HepG2 (cell line): ENCODE data around the gene LEPR. TPM values are rescaled to one million over a fixed set of nuclear protein-coding genes. Genes with fewer than 3 reads are reported as not detected.
"Not testable (repeated sequence)": the region's sequence is repeated elsewhere in the genome, so short reads cannot be mapped to it uniquely, and the experiment has no call there.

Source experiments
- ATAC-seq: fragments of 200-7000 bp; cut with Tn5 transposase; 3 replicates; pipeline ENCODE4 v1.9.1; 2020; ENCODE audit warnings: mild to moderate bottlenecking, moderate library complexity
- BruUV-seq: library from RNA; stranded (reverse); fragments of 400-500 nt; replicated peaks from 2 replicates; lab custom pipeline; 2021; lab: Mats Ljungman, UMichigan
- CTCF ChIA-PET: fragments of 300-600 bp; formaldehyde crosslinking; extraction: SDS; loops from one replicate; lab custom pipeline; 2021; ENCODE audit warnings: low total read pairs, inconsistent platforms, low intra/inter-chr PET ratio; lab: Yijun Ruan, JAX
- POLR2A ChIA-PET: fragments of 350-600 bp; sonication (Branson Sonifier 250); formaldehyde crosslinking; loops from one replicate; lab custom pipeline; 2020; ENCODE audit warnings: antibody characterized with exemption, inconsistent platforms; lab: Yijun Ruan, JAX
- DNase-seq: peaks from one replicate; pipeline ENCODE4 v3.0.0-alpha.2; 2015; ENCODE audit warnings: low spot score
- FAIRE-seq: peaks from 3 replicates; lab custom pipeline; 2011; peaks lifted over from hg19 to GRCh38; lab: Jason Lieb, UNC
- H2AFZ ChIP-seq: one replicate; pipeline ENCODE4 v1.6.1; 2011; ENCODE audit warnings: low read length, inconsistent platforms
- H3K27ac ChIP-seq: fragments of 300-600 bp; 3 replicates; pipeline ENCODE4 v1.8.0; 2011; ENCODE audit warnings: mixed run types, mild to moderate bottlenecking, mixed read lengths, low read length, inconsistent platforms; ENCODE audit not compliant: insufficient read depth; ENCODE audit errors: extremely low read length
- H3K27me3 ChIP-seq, 2 experiments: fragments of 200-600 bp in 1 of 2; 2 replicates in 1 of 2; 3 replicates in 1 of 2; pipeline versions ENCODE4 v1.6.0 to v1.8.0; 2011; ENCODE audit warnings: low read length in 2 of 2, mild to moderate bottlenecking in 2 of 2, moderate library complexity in 2 of 2, inconsistent platforms in 1 of 2; ENCODE audit not compliant: insufficient read depth in 2 of 2, control insufficient read depth in 1 of 2
- H3K36me3 ChIP-seq, 2 experiments: fragments of 200-600 bp in 1 of 2; replicated peaks in 1 of 2; 2 replicates in 1 of 2; 3 replicates in 1 of 2; pipeline versions ENCODE4 v1.5.1 to v1.8.0; 2011; ENCODE audit warnings: low read length in 2 of 2, inconsistent platforms in 1 of 2; ENCODE audit not compliant: insufficient read depth in 2 of 2, control insufficient read depth in 1 of 2
- H3K4me1 ChIP-seq: 2 replicates; pipeline ENCODE4 v1.5.1; 2012; ENCODE audit warnings: low read length, inconsistent platforms; ENCODE audit not compliant: insufficient read depth
- H3K4me2 ChIP-seq: 2 replicates; pipeline ENCODE4 v1.6.0; 2011; ENCODE audit warnings: low read depth, low read length, inconsistent platforms
- H3K4me3 ChIP-seq, 3 experiments: fragments of 200-600 bp in 1 of 3; sonication (generic), shearing (Covaris generic) in 1 of 3; replicated peaks in 1 of 3; 2 replicates each; pipeline ENCODE4 v1.5.1; 2011 to 2016; ENCODE audit warnings: low read length in 3 of 3, inconsistent platforms in 2 of 3, low read depth in 2 of 3, mild to moderate bottlenecking in 2 of 3, control low read depth in 1 of 3, mixed read lengths in 1 of 3; ENCODE audit not compliant: insufficient read depth in 1 of 3
- H3K79me2 ChIP-seq: one replicate; pipeline ENCODE4 v1.6.1; 2011; ENCODE audit warnings: low read length, inconsistent platforms; ENCODE audit not compliant: insufficient read depth
- H3K9ac ChIP-seq: 2 replicates; pipeline ENCODE4 v1.6.0; 2011; ENCODE audit warnings: mild to moderate bottlenecking, low read depth, low read length, inconsistent platforms; ENCODE audit not compliant: insufficient read depth
- H3K9me3 ChIP-seq: 2 replicates; pipeline ENCODE4 v1.5.1; 2012; ENCODE audit warnings: mild to moderate bottlenecking, low read length
- H4K20me1 ChIP-seq: 2 replicates; pipeline ENCODE4 v1.6.0; 2011; ENCODE audit warnings: inconsistent platforms, mild to moderate bottlenecking, low read length, moderate library complexity; ENCODE audit not compliant: insufficient read depth
- FOXA1 ChIP-seq, 2 experiments: fragments of 450-650 bp in 1 of 2; sonication (generic) in 1 of 2; formaldehyde crosslinking in 1 of 2; IDR thresholded peaks; 2 replicates each; pipeline versions ENCODE4 v1.4.0 to v1.6.1; 2016 to 2020; ENCODE audit warnings: missing genetic modification reagents in 1 of 2
- FOXA3 ChIP-seq: IDR thresholded peaks from 2 replicates; pipeline ENCODE4 v1.6.1; 2016; ENCODE audit warnings: missing genetic modification reagents, missing compliant biosample characterization
- POGZ ChIP-seq: sonication (generic); formaldehyde crosslinking; IDR thresholded peaks from 2 replicates; pipeline ENCODE4 v1.4.0; 2020; ENCODE audit warnings: mild to moderate bottlenecking, missing genetic modification reagents
- SALL1 ChIP-seq: sonication (generic); formaldehyde crosslinking; IDR thresholded peaks from 2 replicates; pipeline ENCODE4 v1.8.0; 2022; ENCODE audit warnings: mild to moderate bottlenecking, missing genetic modification reagents
- SOX5 ChIP-seq: IDR thresholded peaks from 2 replicates; pipeline ENCODE4 v1.6.1; 2016; ENCODE audit warnings: borderline replicate concordance
- SOX6 ChIP-seq, 2 experiments: fragments of 450-650 bp in 1 of 2; sonication (generic) in 1 of 2; formaldehyde crosslinking in 1 of 2; IDR thresholded peaks; 2 replicates each; pipeline versions ENCODE4 v1.4.0 to v1.6.1; 2017 to 2020; ENCODE audit warnings: antibody characterized with exemption in 1 of 2, mild to moderate bottlenecking in 1 of 2, missing genetic modification reagents in 1 of 2
- TBX2 ChIP-seq: sonication (generic); formaldehyde crosslinking; IDR thresholded peaks from 2 replicates; pipeline ENCODE4 v1.5.0; 2020; ENCODE audit warnings: missing genetic modification reagents, mild to moderate bottlenecking, borderline replicate concordance
- WGBS: methylation state at CpG from one replicate; pipeline ENCODE4 v1.1.6; 2017; ENCODE audit warnings: low lambda C conversion rate; 5-methylcytosine and 5-hydroxymethylcytosine counted together
- in situ Hi-C: cut with HindIII; loops from 2 replicates; pipeline ENCODE4 v1.10.0; 2017; ENCODE audit warnings: low pct_unique_long_range_greater_than_20kb; ENCODE audit not compliant: extremely low pct_ligation_motif_present
- intact Hi-C: fragments of 100-400 bp; cut with micrococcal nuclease; formaldehyde crosslinking; loops from one replicate; pipeline ENCODE4 v1.10.0; 2022; ENCODE audit not compliant: unreplicated experiment
- polyA plus RNA-seq, 8 experiments: library from polyadenylated mRNA; depleted of rRNA in 3 of 8; stranded (reverse) in 7 of 8; unstranded in 1 of 8; fragments of >200 nt; fragmentation: Illumina TruSeq in 4 of 8; extraction: Trizol in 4 of 8; gene quantifications; 2 replicates each; pipeline versions ENCODE4 v1.2.1 to v1.2.3, GENCODE V29; 2011 to 2016; ENCODE audit warnings: low read depth in 4 of 8, missing spikeins in 1 of 8, mixed read lengths in 1 of 8; ENCODE audit not compliant: insufficient read depth in 1 of 8
- total RNA-seq, 5 experiments: library from RNA; depleted of rRNA; stranded (reverse); fragments of >200 nt; fragmentation: Illumina TruSeq; extraction: Trizol; gene quantifications; 2 replicates each; pipeline ENCODE4 v1.2.3, GENCODE V29; 2016; ENCODE audit warnings: low read depth in 1 of 5
- TF ChIP-seq, protein P1 (sequence below): sonication (generic); formaldehyde crosslinking; IDR thresholded peaks from 2 replicates; pipeline ENCODE4 v1.4.0; 2020; ENCODE audit warnings: missing genetic modification reagents, borderline replicate concordance
- TF ChIP-seq, protein P2 (sequence below): sonication (generic); formaldehyde crosslinking; conservative IDR thresholded peaks from 2 replicates; pipeline ENCODE4 v1.4.0; 2020; ENCODE audit warnings: mild to moderate bottlenecking, missing genetic modification reagents, moderate library complexity
- TF ChIP-seq, protein P3 (sequence below): sonication (generic); formaldehyde crosslinking; IDR thresholded peaks from 2 replicates; pipeline ENCODE4 v1.4.0; 2020; ENCODE audit warnings: missing genetic modification reagents
- TF ChIP-seq, protein P4 (sequence below): IDR thresholded peaks from 2 replicates; pipeline ENCODE4 v1.4.0; 2020; ENCODE audit warnings: mild to moderate bottlenecking, missing genetic modification reagents

The LEPR gene
- total and polyA plus RNA-seq, 2 of the 13 experiments (the other 11 are each of a cell fraction or from before 2014, with no cell fraction given): 0.60 to 1.7 TPM

DNA sequence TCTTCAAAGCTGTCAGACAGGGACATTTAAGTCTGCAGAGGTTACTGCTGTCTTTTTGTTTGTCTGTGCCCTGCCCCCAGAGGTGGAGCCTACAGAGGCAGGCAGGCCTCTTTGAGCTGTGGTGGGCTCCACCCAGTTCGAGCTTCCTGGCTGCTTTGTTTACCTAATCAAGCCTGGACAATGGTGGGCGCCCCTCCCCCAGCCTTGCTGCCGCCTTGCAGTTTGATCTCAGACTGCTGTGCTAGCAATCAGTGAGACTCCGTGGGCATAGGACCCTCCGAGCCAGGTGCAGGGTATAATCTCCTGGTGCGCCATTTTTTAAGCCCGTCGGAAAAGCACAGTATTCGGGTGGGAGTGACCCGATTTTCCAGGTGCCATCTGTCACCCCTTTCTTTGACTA, 35.2 kb downstream of the LEPR start:
- H3K27ac ChIP-seq; H3K9me3 ChIP-seq; BruUV-seq; POLR2A ChIA-PET; ATAC-seq; H4K20me1 ChIP-seq; H3K4me2 ChIP-seq; intact Hi-C loops; H3K27me3 ChIP-seq; DNase-seq; H3K79me2 ChIP-seq; FAIRE-seq; H3K4me3 ChIP-seq; in situ Hi-C loops; H3K9ac ChIP-seq; H2AFZ ChIP-seq; CTCF ChIA-PET; H3K36me3 ChIP-seq; TF ChIP-seq SOX6, FOXA1 (IDR thresholded peaks at IDR 0.05): not testable (repeated sequence)
- H3K4me1 ChIP-seq: peaks cover 12% of the 10 kb centered on the region
- 15% methylated on average over 2 of the region's 10 CpGs for WGBS
- TF ChIP-seq POGZ (CRISPR knock-in tag) (peak; percentile 38; the same call in 1 of the 2 replicates), SOX6 (CRISPR knock-in tag; IDR thresholded peaks at IDR 0.05) (peak; percentile 80), FOXA3 (0 out of 2 replicates have a peak, but pooled peaks have one; percentile 21), TBX2 (CRISPR knock-in tag) (0 out of 2 replicates have a peak, but pooled peaks have one; percentile 18), SOX5 (peak; percentile 75), SALL1 (CRISPR knock-in tag) (peak; percentile 62; the same call in 1 of the 2 replicates), FOXA1 (CRISPR knock-in tag; IDR thresholded peaks at IDR 0.05) (peak; percentile 52)
- TF ChIP-seq, protein P1, sequence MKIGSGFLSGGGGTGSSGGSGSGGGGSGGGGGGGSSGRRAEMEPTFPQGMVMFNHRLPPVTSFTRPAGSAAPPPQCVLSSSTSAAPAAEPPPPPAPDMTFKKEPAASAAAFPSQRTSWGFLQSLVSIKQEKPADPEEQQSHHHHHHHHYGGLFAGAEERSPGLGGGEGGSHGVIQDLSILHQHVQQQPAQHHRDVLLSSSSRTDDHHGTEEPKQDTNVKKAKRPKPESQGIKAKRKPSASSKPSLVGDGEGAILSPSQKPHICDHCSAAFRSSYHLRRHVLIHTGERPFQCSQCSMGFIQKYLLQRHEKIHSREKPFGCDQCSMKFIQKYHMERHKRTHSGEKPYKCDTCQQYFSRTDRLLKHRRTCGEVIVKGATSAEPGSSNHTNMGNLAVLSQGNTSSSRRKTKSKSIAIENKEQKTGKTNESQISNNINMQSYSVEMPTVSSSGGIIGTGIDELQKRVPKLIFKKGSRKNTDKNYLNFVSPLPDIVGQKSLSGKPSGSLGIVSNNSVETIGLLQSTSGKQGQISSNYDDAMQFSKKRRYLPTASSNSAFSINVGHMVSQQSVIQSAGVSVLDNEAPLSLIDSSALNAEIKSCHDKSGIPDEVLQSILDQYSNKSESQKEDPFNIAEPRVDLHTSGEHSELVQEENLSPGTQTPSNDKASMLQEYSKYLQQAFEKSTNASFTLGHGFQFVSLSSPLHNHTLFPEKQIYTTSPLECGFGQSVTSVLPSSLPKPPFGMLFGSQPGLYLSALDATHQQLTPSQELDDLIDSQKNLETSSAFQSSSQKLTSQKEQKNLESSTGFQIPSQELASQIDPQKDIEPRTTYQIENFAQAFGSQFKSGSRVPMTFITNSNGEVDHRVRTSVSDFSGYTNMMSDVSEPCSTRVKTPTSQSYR (CRISPR knock-in tag): peak; percentile 90
- TF ChIP-seq, protein P2, sequence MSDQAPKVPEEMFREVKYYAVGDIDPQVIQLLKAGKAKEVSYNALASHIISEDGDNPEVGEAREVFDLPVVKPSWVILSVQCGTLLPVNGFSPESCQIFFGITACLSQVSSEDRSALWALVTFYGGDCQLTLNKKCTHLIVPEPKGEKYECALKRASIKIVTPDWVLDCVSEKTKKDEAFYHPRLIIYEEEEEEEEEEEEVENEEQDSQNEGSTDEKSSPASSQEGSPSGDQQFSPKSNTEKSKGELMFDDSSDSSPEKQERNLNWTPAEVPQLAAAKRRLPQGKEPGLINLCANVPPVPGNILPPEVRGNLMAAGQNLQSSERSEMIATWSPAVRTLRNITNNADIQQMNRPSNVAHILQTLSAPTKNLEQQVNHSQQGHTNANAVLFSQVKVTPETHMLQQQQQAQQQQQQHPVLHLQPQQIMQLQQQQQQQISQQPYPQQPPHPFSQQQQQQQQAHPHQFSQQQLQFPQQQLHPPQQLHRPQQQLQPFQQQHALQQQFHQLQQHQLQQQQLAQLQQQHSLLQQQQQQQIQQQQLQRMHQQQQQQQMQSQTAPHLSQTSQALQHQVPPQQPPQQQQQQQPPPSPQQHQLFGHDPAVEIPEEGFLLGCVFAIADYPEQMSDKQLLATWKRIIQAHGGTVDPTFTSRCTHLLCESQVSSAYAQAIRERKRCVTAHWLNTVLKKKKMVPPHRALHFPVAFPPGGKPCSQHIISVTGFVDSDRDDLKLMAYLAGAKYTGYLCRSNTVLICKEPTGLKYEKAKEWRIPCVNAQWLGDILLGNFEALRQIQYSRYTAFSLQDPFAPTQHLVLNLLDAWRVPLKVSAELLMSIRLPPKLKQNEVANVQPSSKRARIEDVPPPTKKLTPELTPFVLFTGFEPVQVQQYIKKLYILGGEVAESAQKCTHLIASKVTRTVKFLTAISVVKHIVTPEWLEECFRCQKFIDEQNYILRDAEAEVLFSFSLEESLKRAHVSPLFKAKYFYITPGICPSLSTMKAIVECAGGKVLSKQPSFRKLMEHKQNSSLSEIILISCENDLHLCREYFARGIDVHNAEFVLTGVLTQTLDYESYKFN (CRISPR knock-in tag): peak; percentile 37
- TF ChIP-seq, protein P3, sequence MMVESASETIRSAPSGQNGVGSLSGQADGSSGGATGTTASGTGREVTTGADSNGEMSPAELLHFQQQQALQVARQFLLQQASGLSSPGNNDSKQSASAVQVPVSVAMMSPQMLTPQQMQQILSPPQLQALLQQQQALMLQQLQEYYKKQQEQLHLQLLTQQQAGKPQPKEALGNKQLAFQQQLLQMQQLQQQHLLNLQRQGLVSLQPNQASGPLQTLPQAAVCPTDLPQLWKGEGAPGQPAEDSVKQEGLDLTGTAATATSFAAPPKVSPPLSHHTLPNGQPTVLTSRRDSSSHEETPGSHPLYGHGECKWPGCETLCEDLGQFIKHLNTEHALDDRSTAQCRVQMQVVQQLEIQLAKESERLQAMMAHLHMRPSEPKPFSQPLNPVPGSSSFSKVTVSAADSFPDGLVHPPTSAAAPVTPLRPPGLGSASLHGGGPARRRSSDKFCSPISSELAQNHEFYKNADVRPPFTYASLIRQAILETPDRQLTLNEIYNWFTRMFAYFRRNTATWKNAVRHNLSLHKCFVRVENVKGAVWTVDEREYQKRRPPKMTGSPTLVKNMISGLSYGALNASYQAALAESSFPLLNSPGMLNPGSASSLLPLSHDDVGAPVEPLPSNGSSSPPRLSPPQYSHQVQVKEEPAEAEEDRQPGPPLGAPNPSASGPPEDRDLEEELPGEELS (CRISPR knock-in tag): 0 out of 2 replicates have a peak, but pooled peaks have one; percentile 28
- TF ChIP-seq, protein P4, sequence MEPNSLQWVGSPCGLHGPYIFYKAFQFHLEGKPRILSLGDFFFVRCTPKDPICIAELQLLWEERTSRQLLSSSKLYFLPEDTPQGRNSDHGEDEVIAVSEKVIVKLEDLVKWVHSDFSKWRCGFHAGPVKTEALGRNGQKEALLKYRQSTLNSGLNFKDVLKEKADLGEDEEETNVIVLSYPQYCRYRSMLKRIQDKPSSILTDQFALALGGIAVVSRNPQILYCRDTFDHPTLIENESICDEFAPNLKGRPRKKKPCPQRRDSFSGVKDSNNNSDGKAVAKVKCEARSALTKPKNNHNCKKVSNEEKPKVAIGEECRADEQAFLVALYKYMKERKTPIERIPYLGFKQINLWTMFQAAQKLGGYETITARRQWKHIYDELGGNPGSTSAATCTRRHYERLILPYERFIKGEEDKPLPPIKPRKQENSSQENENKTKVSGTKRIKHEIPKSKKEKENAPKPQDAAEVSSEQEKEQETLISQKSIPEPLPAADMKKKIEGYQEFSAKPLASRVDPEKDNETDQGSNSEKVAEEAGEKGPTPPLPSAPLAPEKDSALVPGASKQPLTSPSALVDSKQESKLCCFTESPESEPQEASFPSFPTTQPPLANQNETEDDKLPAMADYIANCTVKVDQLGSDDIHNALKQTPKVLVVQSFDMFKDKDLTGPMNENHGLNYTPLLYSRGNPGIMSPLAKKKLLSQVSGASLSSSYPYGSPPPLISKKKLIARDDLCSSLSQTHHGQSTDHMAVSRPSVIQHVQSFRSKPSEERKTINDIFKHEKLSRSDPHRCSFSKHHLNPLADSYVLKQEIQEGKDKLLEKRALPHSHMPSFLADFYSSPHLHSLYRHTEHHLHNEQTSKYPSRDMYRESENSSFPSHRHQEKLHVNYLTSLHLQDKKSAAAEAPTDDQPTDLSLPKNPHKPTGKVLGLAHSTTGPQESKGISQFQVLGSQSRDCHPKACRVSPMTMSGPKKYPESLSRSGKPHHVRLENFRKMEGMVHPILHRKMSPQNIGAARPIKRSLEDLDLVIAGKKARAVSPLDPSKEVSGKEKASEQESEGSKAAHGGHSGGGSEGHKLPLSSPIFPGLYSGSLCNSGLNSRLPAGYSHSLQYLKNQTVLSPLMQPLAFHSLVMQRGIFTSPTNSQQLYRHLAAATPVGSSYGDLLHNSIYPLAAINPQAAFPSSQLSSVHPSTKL: peak; percentile 47; the same call in 1 of the 2 replicates
